ENCODE measurements around the gene AXIN1.

DNA sequence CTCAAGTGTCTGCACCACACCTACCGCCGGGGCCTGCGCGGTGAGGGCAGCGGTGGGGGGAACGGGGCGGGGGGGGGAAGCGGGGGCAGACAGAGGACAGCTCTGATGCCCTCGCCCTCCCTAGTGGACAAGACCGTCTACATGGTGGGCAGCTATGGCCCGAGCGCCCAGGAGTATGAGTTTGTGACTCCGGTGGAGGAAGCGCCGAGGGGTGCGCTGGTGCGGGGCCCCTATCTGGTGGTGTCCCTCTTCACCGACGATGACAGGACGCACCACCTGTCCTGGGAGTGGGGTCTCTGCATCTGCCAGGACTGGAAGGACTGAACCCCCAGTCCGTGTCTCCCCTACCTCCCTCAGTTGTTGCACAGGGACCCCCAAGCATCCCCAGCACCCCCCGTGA, 70.0 kb downstream of the AXIN1 start:
- no peak for TF ChIP-seq RFX5 (IDR thresholded peaks at IDR 0.05; ENCODE audit: borderline replicate concordance, low read depth, low read length)
- no peak for TF ChIP-seq EZH2 (IDR thresholded peaks at IDR 0.05; ENCODE audit: low read depth, low read length, severe bottlenecking)
- TF ChIP-seq SP1 (IDR thresholded peaks at IDR 0.05; ENCODE audit: low read depth, low read length): no peak
- TF ChIP-seq, protein P1, sequence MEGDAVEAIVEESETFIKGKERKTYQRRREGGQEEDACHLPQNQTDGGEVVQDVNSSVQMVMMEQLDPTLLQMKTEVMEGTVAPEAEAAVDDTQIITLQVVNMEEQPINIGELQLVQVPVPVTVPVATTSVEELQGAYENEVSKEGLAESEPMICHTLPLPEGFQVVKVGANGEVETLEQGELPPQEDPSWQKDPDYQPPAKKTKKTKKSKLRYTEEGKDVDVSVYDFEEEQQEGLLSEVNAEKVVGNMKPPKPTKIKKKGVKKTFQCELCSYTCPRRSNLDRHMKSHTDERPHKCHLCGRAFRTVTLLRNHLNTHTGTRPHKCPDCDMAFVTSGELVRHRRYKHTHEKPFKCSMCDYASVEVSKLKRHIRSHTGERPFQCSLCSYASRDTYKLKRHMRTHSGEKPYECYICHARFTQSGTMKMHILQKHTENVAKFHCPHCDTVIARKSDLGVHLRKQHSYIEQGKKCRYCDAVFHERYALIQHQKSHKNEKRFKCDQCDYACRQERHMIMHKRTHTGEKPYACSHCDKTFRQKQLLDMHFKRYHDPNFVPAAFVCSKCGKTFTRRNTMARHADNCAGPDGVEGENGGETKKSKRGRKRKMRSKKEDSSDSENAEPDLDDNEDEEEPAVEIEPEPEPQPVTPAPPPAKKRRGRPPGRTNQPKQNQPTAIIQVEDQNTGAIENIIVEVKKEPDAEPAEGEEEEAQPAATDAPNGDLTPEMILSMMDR (IDR thresholded peaks at IDR 0.05; ENCODE audit: control extremely low read depth in 1 of 3, insufficient read depth in 1 of 3, low read depth in 1 of 3, low read length in 3 of 3): no peak
- TF ChIP-seq RBBP5 (IDR thresholded peaks at IDR 0.05; ENCODE audit: borderline replicate concordance, low read depth, low read length): no peak
- no peak for TF ChIP-seq POLR2A (IDR thresholded peaks at IDR 0.05; ENCODE audit: control extremely low read depth in 1 of 2, low read depth in 2 of 2, low read length in 2 of 2)
- TF ChIP-seq ZNF274 (IDR thresholded peaks at IDR 0.05; ENCODE audit: borderline replicate concordance, extremely low read depth, low read length): no peak
- no peak for TF ChIP-seq CHD2 (IDR thresholded peaks at IDR 0.05; ENCODE audit: low read length)
- TF ChIP-seq, protein P2, sequence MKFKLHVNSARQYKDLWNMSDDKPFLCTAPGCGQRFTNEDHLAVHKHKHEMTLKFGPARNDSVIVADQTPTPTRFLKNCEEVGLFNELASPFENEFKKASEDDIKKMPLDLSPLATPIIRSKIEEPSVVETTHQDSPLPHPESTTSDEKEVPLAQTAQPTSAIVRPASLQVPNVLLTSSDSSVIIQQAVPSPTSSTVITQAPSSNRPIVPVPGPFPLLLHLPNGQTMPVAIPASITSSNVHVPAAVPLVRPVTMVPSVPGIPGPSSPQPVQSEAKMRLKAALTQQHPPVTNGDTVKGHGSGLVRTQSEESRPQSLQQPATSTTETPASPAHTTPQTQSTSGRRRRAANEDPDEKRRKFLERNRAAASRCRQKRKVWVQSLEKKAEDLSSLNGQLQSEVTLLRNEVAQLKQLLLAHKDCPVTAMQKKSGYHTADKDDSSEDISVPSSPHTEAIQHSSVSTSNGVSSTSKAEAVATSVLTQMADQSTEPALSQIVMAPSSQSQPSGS (IDR thresholded peaks at IDR 0.05; ENCODE audit: low read length): no peak
- TF ChIP-seq HDAC6 (IDR thresholded peaks at IDR 0.05; ENCODE audit: low read depth, low read length): no peak
- no peak for TF ChIP-seq TCF12 (IDR thresholded peaks at IDR 0.05; ENCODE audit: low read depth, low read length)
- TF ChIP-seq, protein P3, sequence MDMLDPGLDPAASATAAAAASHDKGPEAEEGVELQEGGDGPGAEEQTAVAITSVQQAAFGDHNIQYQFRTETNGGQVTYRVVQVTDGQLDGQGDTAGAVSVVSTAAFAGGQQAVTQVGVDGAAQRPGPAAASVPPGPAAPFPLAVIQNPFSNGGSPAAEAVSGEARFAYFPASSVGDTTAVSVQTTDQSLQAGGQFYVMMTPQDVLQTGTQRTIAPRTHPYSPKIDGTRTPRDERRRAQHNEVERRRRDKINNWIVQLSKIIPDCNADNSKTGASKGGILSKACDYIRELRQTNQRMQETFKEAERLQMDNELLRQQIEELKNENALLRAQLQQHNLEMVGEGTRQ (IDR thresholded peaks at IDR 0.05; ENCODE audit: low read length): no peak
- TF ChIP-seq TAF1 (IDR thresholded peaks at IDR 0.05; ENCODE audit: low read depth, low read length): no peak
